Sigmoid colon (tissue), 7 donors: Measurements from ENCODE around the gene NLRP12. TPM values are rescaled to one million over a fixed set of nuclear protein-coding genes. Genes with fewer than 3 reads are reported as not detected.

ENCODE experiments used
- DNase-seq: peaks from one replicate; pipeline ENCODE4 v3.0.0-alpha.2; 2019
- H3K27ac ChIP-seq, 4 donors: fragments of 200-600 bp; sonication (generic); one replicate each; pipeline ENCODE4 v1.5.1; 2016 to 2019; ENCODE audit warnings: mild to moderate bottlenecking in 1 of 4
- H3K27me3 ChIP-seq, 3 donors: fragments of 200-600 bp; sonication (generic); one replicate each; pipeline ENCODE4 v1.5.1; 2019; ENCODE audit warnings: mild to moderate bottlenecking in 1 of 3
- H3K36me3 ChIP-seq, 4 donors: fragments of 200-600 bp; sonication (generic); one replicate each; pipeline ENCODE4 v1.5.1; 2016 to 2019
- H3K4me1 ChIP-seq, 4 donors: fragments of 200-600 bp; sonication (generic); one replicate each; pipeline ENCODE4 v1.5.1; 2017 to 2019
- H3K4me3 ChIP-seq, 4 donors: fragments of 200-600 bp; sonication (generic); one replicate each; pipeline ENCODE4 v1.5.1; 2017 to 2019; ENCODE audit warnings: mild to moderate bottlenecking in 2 of 4, moderate library complexity in 1 of 4
- H3K9me3 ChIP-seq, 4 donors: fragments of 200-600 bp in 3 of 4; sonication (generic) in 3 of 4; one replicate each; pipeline versions ENCODE4 v1.5.1 to v1.6.1; 2013 to 2019
- EP300 ChIP-seq, 4 donors: sonication (generic); formaldehyde crosslinking; IDR thresholded peaks; one replicate each; pipeline ENCODE4 v1.6.1; 2017; ENCODE audit warnings: antibody characterized with exemption in 4 of 4
- POLR2A ChIP-seq, 2 donors: fragments of 450-650 bp; IDR thresholded peaks; one replicate each; pipeline ENCODE4 v1.6.1; 2016; ENCODE audit warnings: antibody characterized with exemption in 2 of 2, mild to moderate bottlenecking in 2 of 2, moderate library complexity in 2 of 2
- POLR2AphosphoS5 ChIP-seq, 4 donors: sonication (generic); formaldehyde crosslinking; IDR thresholded peaks; one replicate each; pipeline ENCODE4 v1.6.1; 2017; ENCODE audit warnings: antibody characterized with exemption in 4 of 4
- WGBS, 2 donors: extraction: QIAGEN DNeasy Blood & Tissue Kit; methylation state at CpG; one replicate each; pipeline ENCODE4 v1.1.7; 2013; 5-methylcytosine and 5-hydroxymethylcytosine counted together
- intact Hi-C: fragments of 100-400 bp; cut with DNase I; formaldehyde crosslinking; loops from one replicate; pipeline ENCODE4 v1.15.1; 2023
- polyA plus RNA-seq, 3 donors: library from polyadenylated mRNA; stranded (reverse); fragments of 200-250 nt; gene quantifications; one replicate each; pipeline ENCODE4 v1.2.3, GENCODE V29; 2013
- total RNA-seq, 4 donors: library from RNA; depleted of rRNA; stranded (reverse); fragments of >200 nt; gene quantifications; one replicate each; pipeline ENCODE4 v1.1.0, GENCODE V29; 2016
- TF ChIP-seq, protein P1 (sequence below), 4 experiments: fragments of 450-650 bp in 3 of 4; fragments of 200-600 bp in 1 of 4; IDR thresholded peaks; one replicate each; pipeline ENCODE4 v1.5.1; 2016 to 2019; ENCODE audit warnings: antibody characterized with exemption in 4 of 4, mild to moderate bottlenecking in 3 of 4, moderate library complexity in 2 of 4
- donor health status: healthy with polysubstance abuse.
- donor health status: Bipolar disorder and iron deficiency.
- donor health status: healthy.

Gene NLRP12
- total and polyA plus RNA-seq, 7 donors = 0.10 to 0.36 (median 0.30) TPM; not detected in 3

- peak; percentile 97 for DNase-seq
- Histone ChIP-seq H3K27me3 (no peaks in the 10 kb centered on the region), H3K4me1 (peaks cover 0 to 68% (median 61%) of the 10 kb centered on the region in 4 donors), H3K36me3 (peaks cover 7 to 26% (median 20%) of the 10 kb centered on the region in 4 donors), H3K27ac (peak overlapping the region; percentile 94 to 98 (median 96)), H3K4me3 (peak overlapping the region; percentile 79 to 94 (median 92)), H3K9me3 (no peaks in the 10 kb centered on the region)
- intact Hi-C loops = loop anchor here (5.0 to 10.0 kb wide), 6 partner anchors 578 to 1538 kb away; partner anchors contain the start of genes LENG8, LENG9, PPP1R12C and RPL28
- WGBS, 2 donors = 0 to 1% methylated on average over 75 of the region's 75 CpGs
- TF ChIP-seq POLR2AphosphoS5 (IDR thresholded peaks at IDR 0.05) (peak; percentile 91 to 96 (median 94)), EP300 (IDR thresholded peaks at IDR 0.05) (peak in 2 of 4 donors; percentile 62 to 84), POLR2A (IDR thresholded peaks at IDR 0.05) (peak; percentile 75 to 88)
- TF ChIP-seq, protein P1, sequence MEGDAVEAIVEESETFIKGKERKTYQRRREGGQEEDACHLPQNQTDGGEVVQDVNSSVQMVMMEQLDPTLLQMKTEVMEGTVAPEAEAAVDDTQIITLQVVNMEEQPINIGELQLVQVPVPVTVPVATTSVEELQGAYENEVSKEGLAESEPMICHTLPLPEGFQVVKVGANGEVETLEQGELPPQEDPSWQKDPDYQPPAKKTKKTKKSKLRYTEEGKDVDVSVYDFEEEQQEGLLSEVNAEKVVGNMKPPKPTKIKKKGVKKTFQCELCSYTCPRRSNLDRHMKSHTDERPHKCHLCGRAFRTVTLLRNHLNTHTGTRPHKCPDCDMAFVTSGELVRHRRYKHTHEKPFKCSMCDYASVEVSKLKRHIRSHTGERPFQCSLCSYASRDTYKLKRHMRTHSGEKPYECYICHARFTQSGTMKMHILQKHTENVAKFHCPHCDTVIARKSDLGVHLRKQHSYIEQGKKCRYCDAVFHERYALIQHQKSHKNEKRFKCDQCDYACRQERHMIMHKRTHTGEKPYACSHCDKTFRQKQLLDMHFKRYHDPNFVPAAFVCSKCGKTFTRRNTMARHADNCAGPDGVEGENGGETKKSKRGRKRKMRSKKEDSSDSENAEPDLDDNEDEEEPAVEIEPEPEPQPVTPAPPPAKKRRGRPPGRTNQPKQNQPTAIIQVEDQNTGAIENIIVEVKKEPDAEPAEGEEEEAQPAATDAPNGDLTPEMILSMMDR (IDR thresholded peaks at IDR 0.05) = peak in 3 of 4 experiments; percentile 43 to 71 (median 52)
Measured at GRCh38 chr19:53868892-53869804, 45.0 kb upstream of the NLRP12 start.

DNA sequence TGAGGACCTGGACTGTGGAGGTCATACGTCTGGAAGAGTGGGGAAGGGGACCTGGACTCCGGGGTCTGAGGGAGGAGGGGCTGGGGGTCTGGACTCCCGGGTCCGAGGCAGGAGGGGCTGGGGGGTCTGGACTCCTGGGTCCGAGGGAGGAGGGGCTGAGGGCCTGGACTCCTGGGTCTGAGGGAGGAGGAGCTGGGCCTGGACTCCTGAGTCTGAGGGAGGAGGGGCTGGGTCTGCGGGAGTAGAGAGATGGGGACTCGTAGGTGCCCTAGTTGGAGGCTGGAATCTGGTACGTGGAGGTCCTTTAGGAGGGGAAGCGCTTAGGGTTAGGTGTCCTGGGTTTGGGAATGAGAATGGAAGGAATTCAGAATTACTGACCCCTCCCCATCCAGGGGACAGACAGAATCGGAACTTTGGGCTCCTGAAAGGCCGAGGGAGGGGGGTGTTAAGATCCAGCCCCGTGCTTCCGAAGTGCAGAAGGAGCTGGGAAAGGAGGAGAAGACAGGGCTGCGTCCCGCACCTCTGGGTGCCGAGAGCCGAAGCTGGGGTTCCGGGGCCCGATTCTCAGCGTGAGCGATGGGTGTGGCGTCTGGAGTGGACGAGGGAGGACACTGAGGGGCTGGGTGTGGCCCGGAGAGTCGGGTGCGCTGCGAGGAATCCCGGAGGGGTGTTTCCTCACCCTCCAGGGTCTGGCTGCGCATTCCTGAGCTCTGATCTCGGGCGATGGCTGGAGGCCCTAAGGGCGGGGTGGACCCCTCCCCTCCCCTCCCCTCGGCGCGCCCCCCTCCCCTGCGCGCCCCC is 44.2 kb upstream of the NLRP12 start:
- no peaks in the 10 kb centered on the region for H3K9me3 ChIP-seq
- no peaks in the 10 kb centered on the region for H3K27me3 ChIP-seq
- WGBS, 2 donors = 0 to 1% methylated on average over 33 to 37 of the region's 37 CpGs
- H3K36me3 ChIP-seq = peaks cover 0 to 17% (median 12%) of the 10 kb centered on the region in 4 donors
- H3K4me3 ChIP-seq = peak overlapping the region; percentile 79 to 94 (median 92)
- TF ChIP-seq POLR2AphosphoS5 (IDR thresholded peaks at IDR 0.05) = peak in 1 of 4 donors; percentile 3
- TF ChIP-seq EP300 (IDR thresholded peaks at IDR 0.05) = no peak
- H3K27ac ChIP-seq = peak overlapping the region; percentile 94 to 98 (median 96)
- peak; percentile 89 for DNase-seq
- H3K4me1 ChIP-seq = peaks cover 0 to 59% (median 52%) of the 10 kb centered on the region in 4 donors
- intact Hi-C loops = loop anchor here (5.0 to 10.0 kb wide), 6 partner anchors 579 to 1539 kb away; partner anchors contain the start of genes LENG8, LENG9, PPP1R12C and RPL28

GRCh38 chr19:53867225-53868090 is 43.3 kb upstream of the NLRP12 start, which contains the start of gene MYADM:
Gene MYADM (plus strand): TSS chr19:53867883. CDS start chr19:53873530, 5,647 bp downstream.
- TF ChIP-seq, protein P1 (IDR thresholded peaks at IDR 0.05) = no peak
- TF ChIP-seq POLR2AphosphoS5 (IDR thresholded peaks at IDR 0.05) (peak; percentile 98 to 99 (median 98)), EP300 (IDR thresholded peaks at IDR 0.05) (peak in 2 of 4 donors; percentile 39 to 69), POLR2A (IDR thresholded peaks at IDR 0.05) (peak; percentile 86 to 96)
- WGBS, 2 donors = 2% methylated on average over 37 of the region's 37 CpGs
- Histone ChIP-seq H3K27me3 (no peaks in the 10 kb centered on the region), H3K4me1 (peaks cover 0 to 51% (median 45%) of the 10 kb centered on the region in 4 donors), H3K36me3 (peaks cover 0 to 9% (median 4%) of the 10 kb centered on the region in 4 donors), H3K9me3 (no peaks in the 10 kb centered on the region), H3K27ac (peak within 1 kb of the TSS; percentile 94 to 98 (median 96)), H3K4me3 (peak within 1 kb of the TSS; percentile 79 to 94 (median 92))
- intact Hi-C loops = loop anchor here (5.0 to 10.0 kb wide), 6 partner anchors 580 to 1540 kb away; partner anchors contain the start of genes LENG8, LENG9, PPP1R12C and RPL28
- DNase-seq = peak; percentile 100

DNA sequence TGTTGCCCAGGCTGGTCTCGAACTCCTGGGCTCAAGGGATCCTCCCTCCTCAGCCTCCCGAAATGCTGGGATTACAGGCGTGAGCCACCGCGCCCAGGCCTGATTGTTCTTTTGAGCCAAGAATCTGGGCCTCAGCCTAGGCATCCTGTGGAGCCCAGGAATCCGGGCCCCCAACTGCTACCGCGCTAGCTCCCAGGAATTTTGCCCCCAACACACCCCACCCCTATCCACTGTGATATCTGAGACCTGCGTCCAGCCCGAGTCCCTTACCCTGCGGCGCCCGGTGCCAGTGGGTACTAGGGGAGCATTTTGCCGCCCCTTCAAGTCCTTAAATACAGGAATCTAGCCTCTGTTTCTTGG is 42.7 kb upstream of the NLRP12 start:
- H3K27ac ChIP-seq = peak overlapping the region; percentile 94 to 98 (median 96)
- peaks cover 0 to 45% (median 38%) of the 10 kb centered on the region in 4 donors for H3K4me1 ChIP-seq
- peaks cover 0 to 6% (median 2%) of the 10 kb centered on the region in 4 donors for H3K36me3 ChIP-seq
- intact Hi-C loops = loop anchor here (5.0 to 10.0 kb wide), 6 partner anchors 580 to 1540 kb away; partner anchors contain the start of genes LENG8, LENG9, PPP1R12C and RPL28
- peak overlapping the region; percentile 36 to 93 (median 85) for H3K4me3 ChIP-seq
- no peak for TF ChIP-seq EP300 (IDR thresholded peaks at IDR 0.05)
- TF ChIP-seq, protein P1 (IDR thresholded peaks at IDR 0.05) = no peak
- no peaks in the 10 kb centered on the region for H3K27me3 ChIP-seq
- H3K9me3 ChIP-seq = no peaks in the 10 kb centered on the region
- WGBS, 2 donors = 28 to 46% methylated on average over 14 of the region's 14 CpGs
- no peak for DNase-seq
